ENCODE results near the gene PLGRKT.
"Not testable (repeated sequence)": the region's sequence is repeated elsewhere in the genome, so short reads cannot be mapped to it uniquely, and the experiment has no call there.

DNA sequence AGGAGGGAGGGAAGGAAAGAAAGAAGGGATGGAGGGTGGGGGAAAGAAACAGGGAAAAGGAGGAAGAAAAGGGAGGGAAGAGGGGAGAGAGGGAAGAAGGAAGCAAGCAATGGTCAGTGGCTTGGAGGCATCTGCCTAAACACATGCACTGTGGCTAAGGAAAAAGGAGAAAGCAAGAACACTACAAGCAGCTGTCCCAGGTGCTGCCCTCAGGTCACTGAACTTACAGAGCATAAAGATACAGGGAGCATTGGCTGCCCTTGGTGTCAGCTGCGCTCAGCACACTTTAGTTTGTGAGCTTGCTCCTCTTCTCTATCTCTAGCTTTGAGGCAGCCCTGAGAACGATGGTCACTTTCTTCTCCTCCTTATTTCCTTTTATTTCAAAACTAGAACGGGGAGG lies 40.2 kb downstream of the PLGRKT start:
- TF ChIP-seq, protein P1, sequence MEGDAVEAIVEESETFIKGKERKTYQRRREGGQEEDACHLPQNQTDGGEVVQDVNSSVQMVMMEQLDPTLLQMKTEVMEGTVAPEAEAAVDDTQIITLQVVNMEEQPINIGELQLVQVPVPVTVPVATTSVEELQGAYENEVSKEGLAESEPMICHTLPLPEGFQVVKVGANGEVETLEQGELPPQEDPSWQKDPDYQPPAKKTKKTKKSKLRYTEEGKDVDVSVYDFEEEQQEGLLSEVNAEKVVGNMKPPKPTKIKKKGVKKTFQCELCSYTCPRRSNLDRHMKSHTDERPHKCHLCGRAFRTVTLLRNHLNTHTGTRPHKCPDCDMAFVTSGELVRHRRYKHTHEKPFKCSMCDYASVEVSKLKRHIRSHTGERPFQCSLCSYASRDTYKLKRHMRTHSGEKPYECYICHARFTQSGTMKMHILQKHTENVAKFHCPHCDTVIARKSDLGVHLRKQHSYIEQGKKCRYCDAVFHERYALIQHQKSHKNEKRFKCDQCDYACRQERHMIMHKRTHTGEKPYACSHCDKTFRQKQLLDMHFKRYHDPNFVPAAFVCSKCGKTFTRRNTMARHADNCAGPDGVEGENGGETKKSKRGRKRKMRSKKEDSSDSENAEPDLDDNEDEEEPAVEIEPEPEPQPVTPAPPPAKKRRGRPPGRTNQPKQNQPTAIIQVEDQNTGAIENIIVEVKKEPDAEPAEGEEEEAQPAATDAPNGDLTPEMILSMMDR (IDR thresholded peaks at IDR 0.05), result not testable (repeated sequence)
- TF ChIP-seq, protein P2, sequence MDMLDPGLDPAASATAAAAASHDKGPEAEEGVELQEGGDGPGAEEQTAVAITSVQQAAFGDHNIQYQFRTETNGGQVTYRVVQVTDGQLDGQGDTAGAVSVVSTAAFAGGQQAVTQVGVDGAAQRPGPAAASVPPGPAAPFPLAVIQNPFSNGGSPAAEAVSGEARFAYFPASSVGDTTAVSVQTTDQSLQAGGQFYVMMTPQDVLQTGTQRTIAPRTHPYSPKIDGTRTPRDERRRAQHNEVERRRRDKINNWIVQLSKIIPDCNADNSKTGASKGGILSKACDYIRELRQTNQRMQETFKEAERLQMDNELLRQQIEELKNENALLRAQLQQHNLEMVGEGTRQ (CRISPR knock-in tag; IDR thresholded peaks at IDR 0.05), result not testable (repeated sequence)
- TF ChIP-seq, protein P3, sequence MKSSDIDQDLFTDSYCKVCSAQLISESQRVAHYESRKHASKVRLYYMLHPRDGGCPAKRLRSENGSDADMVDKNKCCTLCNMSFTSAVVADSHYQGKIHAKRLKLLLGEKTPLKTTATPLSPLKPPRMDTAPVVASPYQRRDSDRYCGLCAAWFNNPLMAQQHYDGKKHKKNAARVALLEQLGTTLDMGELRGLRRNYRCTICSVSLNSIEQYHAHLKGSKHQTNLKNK (CRISPR knock-in tag; IDR thresholded peaks at IDR 0.05), result not testable (repeated sequence)
- TF ChIP-seq, protein P4, sequence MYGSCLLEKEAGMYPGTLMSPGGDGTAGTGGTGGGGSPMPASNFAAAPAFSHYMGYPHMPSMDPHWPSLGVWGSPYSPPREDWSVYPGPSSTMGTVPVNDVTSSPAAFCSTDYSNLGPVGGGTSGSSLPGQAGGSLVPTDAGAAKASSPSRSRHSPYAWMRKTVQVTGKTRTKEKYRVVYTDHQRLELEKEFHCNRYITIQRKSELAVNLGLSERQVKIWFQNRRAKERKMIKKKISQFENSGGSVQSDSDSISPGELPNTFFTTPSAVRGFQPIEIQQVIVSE (CRISPR knock-in tag; IDR thresholded peaks at IDR 0.05; ENCODE audit: borderline replicate concordance), result not testable (repeated sequence)
- TF ChIP-seq NR2C2 (CRISPR knock-in tag; IDR thresholded peaks at IDR 0.05), result not testable (repeated sequence)
